GM18873 (cell line): ENCODE measurements around the gene ZDHHC9.

Source experiments
- ATAC-seq: cut with Tn5 transposase; IDR thresholded peaks from one replicate; pipeline ENCODE4 v1.9.1; 2021; ENCODE audit warnings: mild to moderate bottlenecking, moderate library complexity, moderate number of reproducible peaks; ENCODE audit not compliant: unreplicated experiment, low FRiP score

ZDHHC9 gene

DNA sequence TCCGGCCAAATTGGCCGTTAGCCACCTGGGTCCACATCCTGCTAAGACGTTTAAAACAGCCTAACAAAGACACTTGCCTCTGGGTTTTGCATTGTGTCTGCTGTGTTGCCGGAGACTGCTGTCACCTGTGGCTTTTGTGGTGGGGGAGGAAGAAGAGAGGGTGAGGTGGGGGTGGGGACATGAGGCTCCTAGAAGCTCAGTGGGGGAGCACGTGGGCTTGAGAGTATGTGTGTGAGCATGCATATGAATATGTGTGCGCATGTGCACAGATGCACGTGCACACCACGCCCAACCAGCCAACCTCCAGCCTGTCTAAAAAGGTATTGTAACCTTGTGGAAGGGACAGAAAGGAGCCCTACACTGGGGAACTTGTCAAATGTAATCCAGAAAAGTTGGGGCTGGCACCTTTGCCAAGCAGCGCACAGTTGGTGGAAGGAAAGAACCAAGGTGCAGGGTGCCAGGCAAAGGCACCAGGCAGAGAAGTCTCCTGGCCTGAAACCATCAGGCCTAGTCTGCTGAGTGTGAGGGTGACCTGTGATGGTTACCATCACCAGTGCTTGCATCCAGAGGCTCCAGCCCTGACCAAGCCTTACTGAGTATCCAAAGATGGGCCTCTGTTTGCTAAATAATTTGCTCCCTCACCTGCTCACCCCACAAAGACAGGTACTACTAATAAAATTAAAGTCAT lies 74.1 kb downstream of the ZDHHC9 start:
- ATAC-seq: peak; percentile 21

DNA sequence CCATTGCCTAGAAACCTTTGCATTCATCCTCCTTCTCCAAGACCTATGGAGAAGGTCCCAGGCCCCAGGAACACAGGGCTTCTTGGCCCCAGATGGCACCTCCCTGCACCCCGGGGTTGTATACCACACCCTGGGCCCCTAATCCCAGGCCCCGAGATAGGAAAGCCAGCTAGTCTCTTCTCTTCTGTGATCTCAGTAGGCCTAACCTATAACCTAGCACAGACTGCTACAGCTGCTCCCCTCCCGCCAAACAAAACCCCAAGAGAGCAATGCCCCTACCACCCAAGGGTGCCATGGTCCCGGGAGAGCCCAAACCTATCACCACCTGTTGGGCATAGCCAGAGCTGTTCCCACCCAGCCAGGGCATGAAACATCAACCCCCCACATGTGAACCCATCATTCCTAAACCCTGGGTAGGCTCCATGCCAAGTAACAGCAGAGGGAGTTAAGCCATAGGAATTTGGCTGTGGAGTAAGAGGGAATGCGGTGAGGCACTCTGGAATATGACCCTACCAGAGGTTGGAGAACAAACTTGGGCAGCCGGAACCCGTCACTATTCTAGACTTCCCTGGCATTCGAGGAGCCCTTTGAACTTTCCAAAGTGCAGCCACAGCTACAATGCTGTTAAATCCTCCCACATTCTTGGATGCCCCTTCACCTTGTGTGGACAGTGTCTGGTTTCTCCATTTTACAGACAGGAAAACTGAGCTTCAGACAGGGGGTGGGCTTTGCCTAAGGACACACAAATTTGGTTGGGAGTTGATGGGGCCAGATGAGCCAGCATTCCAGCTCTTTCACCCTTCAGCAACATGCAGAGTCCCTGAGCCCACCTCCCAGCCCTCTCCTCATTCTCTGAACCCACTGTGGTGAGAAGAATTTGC lies 74.9 kb downstream of the ZDHHC9 start:
- ATAC-seq: no peak

DNA sequence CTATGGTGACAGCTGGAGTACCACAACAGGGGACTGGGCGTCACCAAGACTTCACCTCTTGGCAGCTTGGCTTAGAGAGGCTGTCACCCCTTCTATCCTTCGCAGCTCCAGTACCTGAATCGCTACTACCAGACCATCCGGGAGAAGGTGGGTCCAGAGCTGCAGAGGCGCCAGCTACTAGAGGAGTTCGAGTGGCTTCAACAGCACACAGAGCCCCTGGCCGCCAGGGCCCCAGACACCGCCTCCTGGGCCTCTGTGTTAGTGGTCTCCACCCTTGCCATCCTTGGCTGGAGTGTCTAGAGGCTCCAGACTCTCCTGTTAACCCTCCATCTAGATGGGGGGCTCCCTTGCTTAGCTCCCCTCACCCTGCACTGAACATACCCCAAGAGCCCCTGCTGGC lies 75.5 kb downstream of the ZDHHC9 start:
- no peak for ATAC-seq

- ATAC-seq: no peak
These were observed 80.0 kb downstream of the ZDHHC9 start for GRCh38 chrX:129763666-129764065.

- no peak for ATAC-seq
These were observed 81.2 kb downstream of the ZDHHC9 start for GRCh38 chrX:129762448-129762847.

DNA sequence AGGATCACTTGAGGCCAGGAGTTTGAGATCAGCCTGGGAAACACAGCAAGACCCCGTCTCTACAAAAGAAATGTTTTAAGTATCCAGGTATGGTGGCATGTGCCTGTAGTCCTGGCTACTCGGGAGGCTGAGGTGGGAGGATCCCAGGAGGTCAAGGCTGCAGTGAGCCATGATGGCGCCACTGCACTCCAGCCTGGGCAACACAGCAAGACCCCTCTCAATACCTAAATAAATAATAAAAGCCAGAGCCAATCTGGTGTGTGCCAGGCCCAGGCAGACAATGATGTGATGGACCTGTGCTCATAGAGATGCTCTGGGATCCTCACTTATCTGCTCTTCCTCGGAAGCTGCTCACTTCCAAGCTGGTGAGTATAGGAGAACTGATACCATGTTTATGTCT lies 82.1 kb downstream of the ZDHHC9 start:
- no peak for ATAC-seq

DNA sequence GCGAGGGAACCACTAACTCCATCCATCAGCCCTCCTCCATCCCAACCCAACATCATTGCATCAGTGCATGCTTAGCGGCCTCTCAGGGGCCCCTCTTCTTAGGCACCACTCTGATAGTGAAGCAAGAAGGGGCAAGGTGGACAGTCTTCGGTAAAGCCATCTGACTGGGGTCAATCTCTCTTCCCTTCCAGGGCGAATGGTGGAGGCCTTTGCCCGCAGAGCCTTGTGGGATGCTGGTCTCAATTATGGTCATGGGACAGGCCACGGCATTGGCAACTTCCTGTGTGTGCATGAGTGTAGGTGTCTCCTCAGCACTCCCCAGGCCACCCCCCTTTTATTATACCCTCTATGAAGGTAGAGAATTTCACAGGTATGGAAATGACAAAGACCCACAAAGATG lies 82.7 kb downstream of the ZDHHC9 start:
- ATAC-seq: no peak

DNA sequence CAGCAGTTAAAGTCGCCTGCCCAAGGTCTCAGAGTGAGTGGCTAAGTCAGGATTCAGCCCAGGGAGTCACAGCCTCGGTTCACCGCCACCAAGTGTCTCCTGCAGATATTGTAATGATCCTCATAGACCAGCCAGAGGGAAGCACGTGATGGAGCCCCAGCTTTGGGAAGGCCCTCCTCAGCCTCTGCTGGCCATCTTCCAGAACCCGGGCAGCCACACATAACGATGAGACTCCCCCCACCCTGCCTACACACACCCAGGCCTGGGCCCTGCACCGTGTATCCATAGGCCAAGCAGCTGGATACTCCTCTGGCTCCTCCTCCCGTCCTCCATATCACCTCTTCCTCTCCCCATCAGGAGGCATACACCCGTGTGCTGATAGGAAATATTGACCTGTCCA lies 83.5 kb downstream of the ZDHHC9 start:
- no peak for ATAC-seq

- no peak for ATAC-seq
These were observed 84.1 kb downstream of the ZDHHC9 start for GRCh38 chrX:129759576-129760061.

DNA sequence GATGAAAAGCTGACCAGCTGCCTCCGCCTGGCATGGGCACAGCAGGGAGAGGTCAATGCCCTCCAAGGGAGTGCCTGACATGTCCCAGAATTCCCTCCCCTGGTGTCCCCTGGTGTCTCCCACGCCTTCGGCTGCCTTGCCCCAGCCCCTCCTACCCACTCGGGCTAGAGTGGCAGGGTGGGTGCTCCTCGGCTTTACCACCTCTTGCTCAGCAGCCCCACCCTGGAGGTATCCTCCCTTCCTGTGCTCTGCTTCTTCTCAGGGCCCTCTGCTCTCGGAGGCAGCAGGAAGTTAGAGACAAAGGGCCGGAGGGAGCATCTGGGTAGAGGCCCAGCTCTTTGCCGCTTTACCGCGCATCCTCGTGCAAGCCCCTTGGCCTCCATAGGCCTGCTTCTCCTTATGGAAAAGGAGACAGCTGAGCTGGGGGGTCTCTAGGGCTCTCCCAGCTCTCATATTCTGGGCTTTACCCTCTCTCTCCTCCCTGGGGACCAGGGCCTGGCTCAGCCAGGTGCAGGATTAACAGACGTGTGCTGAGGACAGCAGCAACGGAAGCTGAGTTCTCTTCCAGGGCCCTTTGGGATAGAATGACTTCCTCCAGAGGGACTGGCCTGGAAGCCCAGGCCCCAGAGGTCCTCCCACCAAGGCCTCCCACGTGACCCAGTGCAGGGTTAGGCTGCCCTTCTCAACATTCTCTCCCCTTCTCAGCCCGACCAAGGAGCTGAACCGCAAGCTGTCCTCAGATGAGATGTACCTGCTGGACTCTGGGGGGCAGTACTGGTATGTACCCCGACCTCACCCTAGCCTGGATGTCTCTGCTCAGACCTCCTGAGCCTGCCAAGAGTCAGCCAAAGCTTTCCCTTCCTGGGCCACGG lies 87.7 kb downstream of the ZDHHC9 start:
- peak; percentile 41 for ATAC-seq

DNA sequence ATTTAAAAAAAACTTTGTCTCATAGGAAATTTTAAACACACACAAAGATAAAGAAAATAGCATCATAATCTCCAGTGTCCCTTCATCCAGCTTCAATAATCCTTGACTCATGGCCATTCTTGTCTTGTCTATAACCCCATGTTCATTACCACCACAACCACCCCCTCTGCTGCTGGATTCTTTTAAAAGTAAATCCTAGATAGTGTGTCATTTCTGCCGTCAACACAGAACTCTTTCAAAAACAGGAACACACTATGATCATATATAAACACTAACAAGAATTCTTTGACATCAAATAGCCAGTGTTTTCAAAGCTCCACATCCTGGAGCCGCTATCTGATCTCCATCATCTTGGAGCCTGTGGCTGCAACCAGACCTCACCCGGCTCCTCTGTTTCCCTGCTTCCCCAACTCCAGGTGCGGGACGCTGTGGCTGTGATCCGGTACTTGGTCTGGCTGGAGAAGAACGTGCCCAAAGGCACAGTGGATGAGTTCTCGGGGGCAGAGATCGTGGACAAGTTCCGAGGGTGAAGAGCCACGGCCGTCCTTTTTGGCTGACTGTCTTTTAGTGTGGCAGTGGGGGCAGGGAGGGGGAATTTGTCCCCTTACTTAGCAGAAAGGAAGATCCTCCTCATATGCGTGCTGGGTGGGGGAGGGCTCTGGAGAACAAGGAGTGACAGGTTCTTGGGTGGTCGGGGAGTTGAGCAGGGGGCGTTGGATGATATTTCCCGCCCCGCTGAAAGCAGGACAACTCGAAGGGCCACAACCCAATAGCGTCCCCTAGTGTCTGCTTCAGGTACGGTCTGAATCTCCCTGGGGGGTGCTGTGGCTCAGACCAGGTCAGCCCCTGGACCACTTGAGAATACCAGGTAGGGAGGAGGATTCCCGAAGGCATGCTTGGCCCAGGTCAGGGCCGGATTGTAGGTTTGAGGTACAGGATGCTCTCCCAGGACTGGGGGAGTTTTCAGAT lies 89.3 kb downstream of the ZDHHC9 start:
- ATAC-seq: no peak
